HG02870 (cell line): ENCODE results near the gene ADCY3.

Experiments used
- ATAC-seq: cut with Tn5 transposase; IDR thresholded peaks from one replicate; pipeline ENCODE4 v1.9.1; 2021; ENCODE audit warnings: mild to moderate bottlenecking, moderate library complexity; ENCODE audit not compliant: unreplicated experiment

The ADCY3 gene

DNA sequence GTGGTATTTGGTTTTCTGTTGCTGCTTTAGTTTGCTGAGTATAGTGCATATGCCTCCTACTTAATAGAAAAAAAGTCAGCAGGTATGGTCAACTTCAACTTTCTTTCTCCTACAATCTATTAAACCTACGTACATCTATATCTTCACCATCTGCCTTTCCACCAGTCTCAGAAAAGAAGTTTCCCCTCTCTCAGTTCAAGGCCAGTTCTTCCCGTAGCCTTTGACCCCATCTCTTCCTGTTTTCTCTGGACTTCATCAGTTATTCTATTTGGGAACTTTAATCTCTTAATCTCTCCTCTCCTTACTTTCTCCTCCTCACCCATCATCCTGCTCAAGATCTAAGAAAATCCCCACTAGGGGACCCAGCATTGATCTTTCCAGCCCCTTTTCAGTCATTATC, 132.5 kb downstream of the ADCY3 start:
- ATAC-seq, result no peak

DNA sequence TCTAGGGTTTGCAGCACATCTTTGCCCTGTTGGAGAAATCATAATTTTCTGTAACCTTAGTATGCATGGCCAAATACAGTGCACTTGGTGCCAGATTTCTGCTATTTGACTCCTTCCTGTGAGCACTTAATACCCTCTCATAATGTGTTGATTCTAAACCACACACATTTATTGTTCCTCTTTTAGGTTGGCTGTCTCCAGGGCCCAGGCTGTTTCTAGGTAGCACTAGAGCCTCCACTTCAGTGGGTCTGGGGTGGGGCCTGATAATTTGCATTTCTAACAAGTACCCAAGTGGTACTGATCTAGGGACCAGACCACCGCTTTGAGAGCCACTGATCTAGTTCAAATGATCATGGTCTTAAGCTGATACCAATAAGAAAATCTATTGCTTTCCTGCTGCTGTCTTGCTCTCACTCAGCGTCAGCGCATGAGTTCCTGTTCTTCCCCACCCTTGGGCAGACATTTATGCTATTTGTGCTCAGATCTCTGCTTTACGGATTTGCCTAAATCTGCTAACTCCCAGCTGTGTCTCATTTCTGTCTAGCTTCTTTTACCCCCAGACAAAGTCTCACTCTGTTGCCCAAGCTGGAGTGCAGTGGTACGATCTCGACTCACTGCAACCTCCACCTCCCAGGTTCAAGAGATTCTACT, 134.2 kb downstream of the ADCY3 start:
- peak; percentile 88 for ATAC-seq

DNA sequence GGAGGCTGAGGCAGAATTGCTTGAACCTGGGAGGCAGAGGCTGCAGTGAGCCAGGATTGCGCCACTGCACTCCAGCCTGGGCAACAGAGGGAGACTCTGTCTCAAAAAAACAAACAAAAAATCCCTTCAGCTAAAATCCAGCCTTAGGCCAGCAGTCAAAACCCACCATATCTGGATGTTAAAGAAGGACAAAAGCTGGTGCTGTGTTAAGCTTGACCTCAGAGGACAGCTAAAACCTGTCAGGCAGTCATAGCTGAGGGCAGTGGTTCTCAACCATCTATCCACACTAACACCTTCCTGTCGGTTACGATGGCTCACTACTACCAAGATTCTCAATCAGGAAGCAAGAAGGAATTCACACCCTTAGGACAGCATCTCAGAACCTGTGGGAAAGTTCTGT, 136.4 kb downstream of the ADCY3 start:
- no peak for ATAC-seq

DNA sequence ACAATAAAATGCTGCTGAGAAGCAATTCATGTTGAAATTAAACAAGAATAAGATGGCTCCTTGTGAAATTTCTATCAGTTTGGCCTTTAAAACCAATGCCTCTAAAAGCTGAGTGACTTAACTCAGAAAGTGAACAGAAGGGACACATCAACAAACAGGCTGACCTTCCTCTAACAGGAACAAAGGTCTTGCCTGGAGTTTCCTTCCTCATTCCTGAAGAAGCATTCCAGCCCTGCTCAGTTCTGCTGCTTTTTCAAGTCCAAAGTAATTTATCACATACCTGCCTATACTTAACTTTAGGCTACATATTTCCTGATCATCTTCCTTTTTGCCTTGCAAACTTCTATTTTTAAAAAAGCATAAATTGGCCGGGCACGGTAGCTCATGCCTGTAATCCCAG, 140.9 kb downstream of the ADCY3 start:
- no peak for ATAC-seq

DNA sequence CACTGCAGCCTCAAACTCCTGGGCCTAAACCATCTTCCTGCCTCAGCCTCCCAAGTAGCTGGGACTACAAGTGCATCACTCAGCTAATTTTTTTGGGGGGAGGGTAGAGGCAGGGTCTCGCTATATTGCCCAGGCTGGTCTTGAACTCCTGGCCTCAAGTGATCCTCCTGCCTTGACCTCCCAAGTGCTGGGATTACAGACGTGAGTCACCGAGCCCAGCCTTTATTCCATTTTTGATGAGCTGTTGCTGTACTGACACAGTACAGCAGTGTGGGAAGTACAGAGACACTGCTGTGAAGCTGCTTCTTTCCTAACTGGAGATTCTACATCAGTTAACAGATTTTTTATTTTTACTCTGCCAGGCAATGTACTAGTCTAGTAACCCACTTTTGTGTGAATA, 145.7 kb downstream of the ADCY3 start:
- no peak for ATAC-seq

DNA sequence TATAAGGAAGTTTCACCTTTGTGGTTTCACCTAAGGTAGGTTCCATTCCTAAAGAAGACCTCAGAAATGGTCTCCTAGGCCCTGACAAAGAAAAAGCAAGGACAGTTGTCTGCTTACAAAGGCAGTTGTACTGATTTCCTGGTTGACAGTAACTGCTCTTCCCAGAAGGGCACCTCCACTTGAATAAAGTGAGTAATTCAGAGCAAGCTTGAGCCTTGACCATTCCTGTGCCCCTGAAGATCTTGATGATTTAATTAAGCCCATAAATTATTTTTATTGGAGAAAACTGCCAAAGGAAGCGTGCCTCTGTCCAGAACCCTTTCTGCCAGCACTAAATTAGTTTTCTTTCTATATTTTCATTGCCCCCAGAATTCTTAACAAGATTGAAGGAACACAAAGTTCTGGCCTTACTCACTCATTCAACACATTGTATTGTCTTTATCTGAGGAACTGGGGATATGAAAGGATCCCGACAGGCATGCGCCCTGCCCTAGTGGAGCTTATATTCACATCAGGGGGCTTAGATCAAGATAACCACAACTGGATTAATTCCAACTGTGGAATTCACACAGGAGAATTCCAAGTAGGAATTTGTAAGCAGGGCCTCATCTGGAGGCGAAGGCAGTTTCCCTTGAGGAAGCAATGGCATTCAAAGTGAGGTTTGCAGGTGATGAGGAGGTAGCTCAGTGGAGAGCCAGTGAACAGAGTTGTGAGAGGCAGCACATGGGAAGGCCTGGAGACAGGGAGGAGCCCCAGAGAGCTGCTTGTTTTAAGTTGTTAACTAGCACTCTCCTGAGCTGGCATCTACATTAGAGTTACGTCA, 148.1 kb downstream of the ADCY3 start:
- ATAC-seq, result no peak

DNA sequence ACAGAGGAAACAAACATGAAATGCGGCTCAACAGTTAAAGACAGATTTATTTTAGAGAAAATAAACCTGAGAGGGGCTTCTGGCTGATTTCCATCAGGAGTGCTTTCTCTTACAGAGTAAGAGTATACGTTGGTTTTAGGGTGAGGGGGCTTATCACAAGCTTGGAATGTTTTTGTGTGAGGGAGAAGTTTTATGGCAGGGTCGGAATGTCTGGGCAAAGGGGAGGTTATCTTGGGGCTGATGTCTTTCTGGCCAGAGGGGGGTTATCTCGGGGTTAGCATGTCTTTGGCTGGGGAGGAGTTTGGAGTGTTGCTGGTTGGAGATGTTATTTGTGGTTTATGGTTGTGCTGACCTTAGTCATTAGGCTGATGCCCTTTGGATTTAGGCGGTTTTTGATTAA, 149.0 kb downstream of the ADCY3 start:
- no peak for ATAC-seq
